H1 (cell line): ENCODE measurements around the gene GNAQ. TPM values are rescaled to one million over a fixed set of nuclear protein-coding genes. Genes with fewer than 3 reads are reported as not detected.

ENCODE experiments used
- CTCF ChIA-PET: fragments of 300-600 bp; sonication (Branson Sonifier 250); formaldehyde crosslinking; loops from one replicate; lab custom pipeline; 2021; ENCODE audit not compliant: partially characterized antibody; lab: Charles Lee
- POLR2A ChIA-PET: fragments of 300-600 bp; sonication (Branson Sonifier 250); formaldehyde crosslinking; loops from one replicate; lab custom pipeline; 2021; ENCODE audit warnings: inconsistent platforms; ENCODE audit not compliant: partially characterized antibody; lab: Charles Lee
- DNase-seq, 2 experiments: peaks; one replicate each; pipeline versions ENCODE4 v3.0.0 to v3.0.0-alpha.2; 2010 to 2022; ENCODE audit warnings: low spot score in 2 of 2, low read depth in 1 of 2, mixed read lengths in 1 of 2
- FAIRE-seq: peaks from 2 replicates; lab custom pipeline; 2011; peaks lifted over from hg19 to GRCh38; lab: Jason Lieb, UNC
- H2AFZ ChIP-seq: 2 replicates; pipeline ENCODE4 v1.8.1; 2012; ENCODE audit warnings: low read length, inconsistent platforms
- H2AK5ac ChIP-seq: 2 replicates; pipeline ENCODE4 v1.6.1; 2013; ENCODE audit warnings: low read depth, low read length
- H2BK120ac ChIP-seq: replicated peaks from 2 replicates; pipeline ENCODE3; 2013; ENCODE audit warnings: low read depth, low read length, inconsistent platforms
- H2BK12ac ChIP-seq: 2 replicates; pipeline ENCODE4 v1.6.1; 2013; ENCODE audit warnings: low read depth, low read length
- H2BK15ac ChIP-seq: 2 replicates; pipeline ENCODE4 v1.6.1; 2013; ENCODE audit warnings: low read length
- H2BK20ac ChIP-seq: 2 replicates; pipeline ENCODE4 v1.6.1; 2013; ENCODE audit warnings: low read length
- H2BK5ac ChIP-seq: 2 replicates; pipeline ENCODE4 v1.6.1; 2013; ENCODE audit warnings: low read depth, low read length
- H3K14ac ChIP-seq: 2 replicates; pipeline ENCODE4 v1.6.1; 2013; ENCODE audit warnings: inconsistent platforms; ENCODE audit not compliant: insufficient read length
- H3K18ac ChIP-seq: 2 replicates; pipeline ENCODE4 v1.6.1; 2013; ENCODE audit warnings: low read length; ENCODE audit errors: extremely low read depth
- H3K23ac ChIP-seq: 2 replicates; pipeline ENCODE4 v1.6.1; 2013; ENCODE audit warnings: inconsistent platforms; ENCODE audit not compliant: insufficient read length
- H3K23me2 ChIP-seq: 2 replicates; pipeline ENCODE4 v1.6.1; 2013; ENCODE audit warnings: low read depth, low read length
- H3K27ac ChIP-seq: 2 replicates; pipeline ENCODE4 v1.6.1; 2011; ENCODE audit warnings: low read depth, low read length, inconsistent platforms
- H3K27me3 ChIP-seq, 4 experiments: replicated peaks in 1 of 4; 1 replicate in 1 of 4; 2 replicates in 3 of 4; pipeline versions ENCODE4 v1.6.1 to v1.8.1; 2011 to 2013; ENCODE audit warnings: low read length in 3 of 4, mild to moderate bottlenecking in 3 of 4, inconsistent platforms in 2 of 4, mixed read lengths in 2 of 4, moderate library complexity in 1 of 4; ENCODE audit not compliant: control insufficient read depth in 3 of 4, insufficient read depth in 3 of 4; ENCODE audit errors: extremely low read depth in 1 of 4
- H3K36me3 ChIP-seq, 4 experiments: 2 replicates each; pipeline versions ENCODE4 v1.6.1 to v1.8.1; 2011 to 2013; ENCODE audit warnings: mild to moderate bottlenecking in 4 of 4, low read length in 3 of 4, moderate library complexity in 2 of 4, control low read depth in 1 of 4, inconsistent platforms in 1 of 4; ENCODE audit not compliant: insufficient read depth in 4 of 4, control insufficient read depth in 2 of 4
- H3K4ac ChIP-seq: replicated peaks from 2 replicates; pipeline ENCODE3; 2013; ENCODE audit warnings: low read length, low read depth, mixed read lengths, inconsistent platforms; ENCODE audit not compliant: insufficient read length
- H3K4me1 ChIP-seq, 4 experiments: replicated peaks in 1 of 4; 1 replicate in 1 of 4; 2 replicates in 3 of 4; pipeline versions ENCODE4 v1.6.1 to v1.8.1; 2011 to 2013; ENCODE audit warnings: low read length in 3 of 4, inconsistent platforms in 2 of 4, mixed read lengths in 1 of 4; ENCODE audit not compliant: insufficient read depth in 4 of 4, control insufficient read depth in 3 of 4
- H3K4me2 ChIP-seq, 2 experiments: 2 replicates each; pipeline versions ENCODE4 v1.6.1 to v1.8.1; 2011 to 2013; ENCODE audit warnings: low read depth in 2 of 2, low read length in 2 of 2, control low read depth in 1 of 2, inconsistent platforms in 1 of 2, mild to moderate bottlenecking in 1 of 2; ENCODE audit not compliant: insufficient read depth in 1 of 2
- H3K4me3 ChIP-seq, 4 experiments: fragments of 200-600, 300-600 bp in 1 of 4; sonication (generic), shearing (Covaris generic), sonication (Bioruptor Twin) in 1 of 4; 2 replicates each; pipeline versions ENCODE4 v1.5.1 to v1.8.1; 2011 to 2016; ENCODE audit warnings: low read length in 4 of 4, low read depth in 3 of 4, control low read depth in 2 of 4, inconsistent platforms in 2 of 4, mild to moderate bottlenecking in 2 of 4, mixed read lengths in 1 of 4, moderate library complexity in 1 of 4; ENCODE audit not compliant: insufficient read depth in 2 of 4; ENCODE audit errors: extremely low read depth in 1 of 4
- H3K56ac ChIP-seq: replicated peaks from 2 replicates; pipeline ENCODE3; 2013; ENCODE audit warnings: low read depth, mild to moderate bottlenecking, mixed read lengths, low read length, inconsistent platforms; ENCODE audit not compliant: insufficient read length
- H3K79me1 ChIP-seq: 2 replicates; pipeline ENCODE4 v1.6.1; 2013; ENCODE audit warnings: low read depth, low read length, control low read depth
- H3K79me2 ChIP-seq, 2 experiments: 2 replicates each; pipeline versions ENCODE4 v1.6.1 to v1.8.1; 2012 to 2013; ENCODE audit warnings: low read length in 2 of 2, mild to moderate bottlenecking in 2 of 2, inconsistent platforms in 1 of 2; ENCODE audit not compliant: insufficient read depth in 2 of 2, control insufficient read depth in 1 of 2
- H3K9ac ChIP-seq, 4 experiments: replicated peaks in 1 of 4; 1 replicate in 1 of 4; 2 replicates in 3 of 4; pipeline versions ENCODE4 v1.6.1 to v1.8.1; 2011 to 2013; ENCODE audit warnings: low read depth in 3 of 4, low read length in 3 of 4, control low read depth in 2 of 4, mild to moderate bottlenecking in 2 of 4, moderate library complexity in 2 of 4, inconsistent platforms in 1 of 4; ENCODE audit errors: extremely low read depth in 1 of 4
- H3K9me3 ChIP-seq, 2 experiments: 2 replicates each; pipeline versions ENCODE4 v1.6.1 to v1.8.1; 2012 to 2013; ENCODE audit warnings: mild to moderate bottlenecking in 2 of 2, moderate library complexity in 2 of 2, control low read depth in 1 of 2, inconsistent platforms in 1 of 2, low read depth in 1 of 2, low read length in 1 of 2, mixed read lengths in 1 of 2; ENCODE audit not compliant: insufficient read depth in 2 of 2
- H4K20me1 ChIP-seq, 2 experiments: replicated peaks in 1 of 2; 2 replicates each; pipeline versions ENCODE3 to v1.8.1; 2011 to 2013; ENCODE audit warnings: inconsistent platforms in 2 of 2, low read length in 2 of 2, mild to moderate bottlenecking in 1 of 2; ENCODE audit not compliant: insufficient read depth in 2 of 2, control insufficient read depth in 1 of 2
- H4K5ac ChIP-seq: 2 replicates; pipeline ENCODE4 v1.6.1; 2013; ENCODE audit warnings: low read length, low read depth, mixed read lengths, inconsistent platforms; ENCODE audit not compliant: insufficient read length
- H4K8ac ChIP-seq: 2 replicates; pipeline ENCODE4 v1.8.0; 2013; ENCODE audit warnings: mild to moderate bottlenecking, moderate library complexity, low read length, inconsistent platforms; ENCODE audit not compliant: insufficient read depth; ENCODE audit errors: extremely low read depth
- H4K91ac ChIP-seq: replicated peaks from 2 replicates; pipeline ENCODE3; 2013; ENCODE audit warnings: low read length, mixed read lengths, inconsistent platforms; ENCODE audit not compliant: insufficient read length
- CHD2 ChIP-seq: IDR thresholded peaks from 2 replicates; pipeline ENCODE4 v1.6.1; 2012; ENCODE audit warnings: low read length, improper control_type of control experiment
- CTBP2 ChIP-seq: IDR thresholded peaks from 2 replicates; pipeline ENCODE4 v1.7.0; 2011; ENCODE audit warnings: borderline replicate concordance, mild to moderate bottlenecking, moderate library complexity, mixed read lengths, low read length; ENCODE audit not compliant: insufficient read depth, insufficient read length
- EGR1 ChIP-seq: IDR thresholded peaks from 2 replicates; pipeline ENCODE4 v1.6.1; 2011; ENCODE audit warnings: low read depth, low read length, borderline replicate concordance
- EP300 ChIP-seq, 2 experiments: IDR thresholded peaks; 1 replicate in 1 of 2; 2 replicates in 1 of 2; pipeline ENCODE4 v1.6.1; 2011 to 2012; ENCODE audit warnings: low read depth in 2 of 2, low read length in 2 of 2, mild to moderate bottlenecking in 2 of 2, borderline replicate concordance in 1 of 2, inconsistent platforms in 1 of 2, moderate library complexity in 1 of 2
- HDAC2 ChIP-seq, 2 experiments: fragments of 300-600 bp in 1 of 2; sonication (generic) in 1 of 2; IDR thresholded peaks; 2 replicates each; pipeline ENCODE4 v1.6.1; 2011 to 2012; ENCODE audit warnings: low read depth in 2 of 2, low read length in 2 of 2, mild to moderate bottlenecking in 2 of 2, moderate library complexity in 2 of 2, borderline replicate concordance in 1 of 2, inconsistent platforms in 1 of 2
- JUN ChIP-seq: IDR thresholded peaks from 2 replicates; pipeline ENCODE4 v1.6.1; 2011; ENCODE audit warnings: low read depth, mild to moderate bottlenecking, improper control_type of control experiment, low read length
- RFX5 ChIP-seq: IDR thresholded peaks from 2 replicates; pipeline ENCODE4 v1.6.1; 2011; ENCODE audit warnings: low read depth, low read length, improper control_type of control experiment, borderline replicate concordance
- SP4 ChIP-seq: IDR thresholded peaks from 2 replicates; pipeline ENCODE4 v1.6.1; 2012; ENCODE audit warnings: low read length, inconsistent platforms
- SRF ChIP-seq: IDR thresholded peaks from 2 replicates; pipeline ENCODE4 v1.6.1; 2011; ENCODE audit warnings: mild to moderate bottlenecking, low read depth, low read length, moderate library complexity
- SUZ12 ChIP-seq: fragments of 200-600 bp; sonication (generic); IDR thresholded peaks from 2 replicates; pipeline ENCODE4 v1.6.1; 2012; ENCODE audit warnings: mild to moderate bottlenecking, inconsistent platforms, low read length, moderate library complexity, mixed read lengths
- TBP ChIP-seq: IDR thresholded peaks from 2 replicates; pipeline ENCODE4 v1.6.1; 2011; ENCODE audit warnings: low read depth, low read length, improper control_type of control experiment
- TCF12 ChIP-seq: IDR thresholded peaks from 2 replicates; pipeline ENCODE4 v1.6.1; 2011; ENCODE audit warnings: low read depth, mild to moderate bottlenecking, low read length
- polyA plus RNA-seq, 7 experiments: library from polyadenylated mRNA; depleted of rRNA in 3 of 7; stranded (reverse) in 5 of 7; unstranded in 2 of 7; fragments of >200 nt in 5 of 7; fragments of 200-250 nt in 2 of 7; gene quantifications; 1 replicate in 5 of 7; 2 replicates in 1 of 7; 4 replicates in 1 of 7; pipeline versions ENCODE4 v1.2.1 to v1.2.3, GENCODE V29; 2011 to 2013; ENCODE audit warnings: missing spikeins in 2 of 7, mixed read lengths in 2 of 7
- total RNA-seq: library from RNA; stranded (reverse); fragmentation: NEBNext Ultra II Directional; extraction: Animal tissue kit (Norgen Biotek cat#: 25700); gene quantifications from 2 replicates; pipeline ENCODE4 v1.2.1, GENCODE V29; 2021
- TF ChIP-seq, protein P1 (sequence below): IDR thresholded peaks from 2 replicates; pipeline ENCODE4 v1.6.1; 2012; ENCODE audit warnings: low read length, inconsistent platforms

The GNAQ gene
- total and polyA plus RNA-seq, 2 of the 8 experiments (the other 6 are each of a cell fraction or from before 2014, with no cell fraction given): 22.8 to 63.8 TPM

DNA sequence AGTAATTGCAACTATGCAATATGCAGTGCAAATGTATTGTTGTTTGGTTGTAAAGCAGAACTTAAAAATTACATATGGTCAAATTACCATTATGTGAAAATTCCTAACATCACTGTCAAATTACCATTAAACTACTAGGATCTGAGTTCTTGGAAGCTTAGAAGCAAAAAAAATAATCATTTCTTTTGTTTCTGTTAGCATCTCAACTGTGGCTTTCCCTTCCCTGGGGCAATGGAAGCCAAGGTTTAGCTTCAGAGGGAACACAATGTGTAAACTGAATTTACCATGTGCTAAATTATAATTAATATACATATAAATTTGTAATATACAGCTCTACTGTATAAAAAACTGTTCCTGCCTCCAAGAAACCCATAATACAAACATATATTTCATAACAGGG, 159.4 kb downstream of the GNAQ start:
- Histone ChIP-seq H3K4me2 (no peak overlapping the region), H2BK15ac (no peak overlapping the region), H3K23me2 (no peaks in the 10 kb centered on the region), H3K27me3 (no peaks in the 10 kb centered on the region), H3K9ac (no peak overlapping the region), H3K4me1 (0 out of 7 replicates have a peak, but pooled peaks cover 0 to 2% (median 0%) of the 10 kb centered on the region in 4 experiments), H3K36me3 (no peaks in the 10 kb centered on the region), H2BK120ac (no peak overlapping the region), H4K91ac (no peak overlapping the region), H3K14ac (no peak overlapping the region), H3K18ac (no peak overlapping the region), H2BK12ac (no peak overlapping the region), H3K4ac (no peak overlapping the region), H4K8ac (no peak overlapping the region), H3K56ac (no peak overlapping the region), H3K79me2 (peaks cover 0 to 7% of the 10 kb centered on the region in 2 experiments; a peak in 1 of 4 replicates), H2AK5ac (no peak overlapping the region), H3K23ac (no peak overlapping the region), H3K4me3 (no peak overlapping the region), H3K9me3 (no peaks in the 10 kb centered on the region), H3K79me1 (no peaks in the 10 kb centered on the region), H3K27ac (no peak overlapping the region), H2BK5ac (no peak overlapping the region), H2AFZ (no peak overlapping the region), H2BK20ac (no peak overlapping the region), H4K5ac (no peak overlapping the region), H4K20me1 (peaks cover 0 to 2% of the 10 kb centered on the region in 2 experiments)
- ChIA-PET CTCF (no interaction called here), POLR2A (interaction anchor here (0.7 kb wide), 1 partner anchor 21 kb away, joined by 3 read pairs; no protein-coding TSS in a partner anchor)
- no peak for FAIRE-seq
- DNase-seq: no peak
- TF ChIP-seq TBP (no peak), HDAC2 (IDR thresholded peaks at IDR 0.05; ENCODE audit: borderline replicate concordance in 1 of 2, low read depth in 2 of 2, low read length in 2 of 2) (no peak), SP4 (no peak), EP300 (IDR thresholded peaks at IDR 0.05; ENCODE audit: borderline replicate concordance in 1 of 2, low read depth in 2 of 2, low read length in 2 of 2) (no peak), RFX5 (no peak), CHD2 (no peak), JUN (no peak), CTBP2 (no peak), SRF (no peak), SUZ12 (no peak), EGR1 (no peak), TCF12 (no peak)
- TF ChIP-seq, protein P1, sequence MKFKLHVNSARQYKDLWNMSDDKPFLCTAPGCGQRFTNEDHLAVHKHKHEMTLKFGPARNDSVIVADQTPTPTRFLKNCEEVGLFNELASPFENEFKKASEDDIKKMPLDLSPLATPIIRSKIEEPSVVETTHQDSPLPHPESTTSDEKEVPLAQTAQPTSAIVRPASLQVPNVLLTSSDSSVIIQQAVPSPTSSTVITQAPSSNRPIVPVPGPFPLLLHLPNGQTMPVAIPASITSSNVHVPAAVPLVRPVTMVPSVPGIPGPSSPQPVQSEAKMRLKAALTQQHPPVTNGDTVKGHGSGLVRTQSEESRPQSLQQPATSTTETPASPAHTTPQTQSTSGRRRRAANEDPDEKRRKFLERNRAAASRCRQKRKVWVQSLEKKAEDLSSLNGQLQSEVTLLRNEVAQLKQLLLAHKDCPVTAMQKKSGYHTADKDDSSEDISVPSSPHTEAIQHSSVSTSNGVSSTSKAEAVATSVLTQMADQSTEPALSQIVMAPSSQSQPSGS: no peak
